ENCODE results near the gene FN3K.
"Not testable (repeated sequence)": the region's sequence is repeated elsewhere in the genome, so short reads cannot be mapped to it uniquely, and the experiment has no call there.

FN3K gene

DNA sequence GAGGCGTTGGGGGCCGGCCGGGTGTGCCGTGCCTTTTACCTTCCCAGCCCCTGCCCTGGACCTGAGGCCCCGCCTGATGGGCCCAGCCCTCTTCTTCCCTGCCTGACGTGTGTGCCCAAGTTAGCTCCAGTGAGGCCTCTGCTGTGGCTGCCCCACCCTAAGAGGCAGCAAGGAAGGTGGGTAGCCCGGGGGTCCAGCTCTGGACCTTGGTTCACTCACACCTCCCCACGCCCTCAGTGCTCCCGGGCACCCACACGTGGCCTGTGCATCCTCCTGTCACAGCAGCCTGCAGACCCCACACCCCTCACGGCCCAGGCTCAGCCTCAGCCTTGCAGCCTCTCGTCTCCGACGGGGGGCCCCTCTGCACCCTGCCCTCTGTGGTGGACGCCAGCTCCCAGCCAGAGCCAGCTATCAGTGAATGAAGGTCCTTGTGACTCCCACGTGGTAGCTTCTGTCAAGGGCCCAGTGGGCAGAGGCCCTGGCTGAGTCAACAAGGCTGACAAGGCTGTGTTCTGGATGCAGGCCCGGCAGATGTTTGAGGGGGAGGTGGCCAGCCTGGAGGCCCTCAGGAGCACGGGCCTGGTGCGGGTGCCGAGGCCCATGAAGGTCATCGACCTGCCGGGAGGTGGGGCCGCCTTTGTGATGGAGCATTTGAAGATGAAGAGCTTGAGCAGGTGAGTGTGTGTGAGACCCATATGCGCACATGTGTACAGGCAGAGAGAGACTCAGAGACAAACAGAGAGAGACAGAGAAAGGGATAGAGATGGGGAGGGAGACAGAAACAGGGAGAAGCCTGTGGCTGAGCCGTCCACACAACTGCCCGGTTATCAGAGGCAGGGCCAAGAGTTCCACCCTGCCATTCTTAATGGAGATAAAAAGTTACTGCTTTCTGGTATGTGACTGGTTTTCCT lies 2.8 kb downstream of the FN3K start:
- peak; percentile 98 for DNase-seq (ENCODE audit: low spot score)

DNA sequence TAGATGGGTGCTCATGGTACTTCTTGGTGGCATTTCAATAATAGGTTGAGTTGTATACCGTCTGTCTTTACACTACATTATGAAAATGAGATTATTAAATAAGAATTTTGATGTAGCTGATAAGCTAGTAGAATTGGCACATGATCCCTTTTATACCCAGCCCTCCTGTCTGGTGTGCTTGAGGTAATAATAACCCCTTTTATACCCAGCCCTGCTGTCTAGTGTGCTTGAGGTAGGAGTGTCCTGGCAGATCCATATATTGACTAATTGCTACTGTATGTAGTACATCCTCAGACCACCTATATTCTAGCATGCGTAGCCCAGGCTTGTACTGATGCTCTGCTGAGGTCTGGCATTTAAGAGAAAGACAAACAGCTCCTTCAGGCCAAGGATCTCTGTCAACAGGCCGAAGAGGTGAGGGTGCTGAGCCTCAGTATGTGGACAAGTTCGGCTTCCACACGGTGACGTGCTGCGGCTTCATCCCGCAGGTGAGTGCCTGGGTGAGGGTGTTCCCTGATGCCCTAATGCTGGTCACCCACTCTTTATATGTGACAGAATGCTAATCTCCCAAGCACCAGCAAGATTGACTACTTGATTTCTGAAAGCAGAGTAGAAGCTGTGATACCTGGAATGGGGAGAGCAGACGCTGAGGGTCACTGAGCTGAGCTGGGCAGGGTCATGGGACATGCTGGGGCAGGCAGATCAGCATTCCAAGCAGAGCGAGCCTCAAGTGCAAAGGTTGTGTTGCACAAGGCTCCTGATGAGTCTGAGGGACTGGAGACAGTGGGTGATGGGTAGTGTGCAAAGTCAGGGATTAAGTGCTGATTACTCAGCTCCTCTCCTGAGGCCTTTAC lies 5.7 kb downstream of the FN3K start:
- DNase-seq (ENCODE audit: low spot score) = no peak

DNA sequence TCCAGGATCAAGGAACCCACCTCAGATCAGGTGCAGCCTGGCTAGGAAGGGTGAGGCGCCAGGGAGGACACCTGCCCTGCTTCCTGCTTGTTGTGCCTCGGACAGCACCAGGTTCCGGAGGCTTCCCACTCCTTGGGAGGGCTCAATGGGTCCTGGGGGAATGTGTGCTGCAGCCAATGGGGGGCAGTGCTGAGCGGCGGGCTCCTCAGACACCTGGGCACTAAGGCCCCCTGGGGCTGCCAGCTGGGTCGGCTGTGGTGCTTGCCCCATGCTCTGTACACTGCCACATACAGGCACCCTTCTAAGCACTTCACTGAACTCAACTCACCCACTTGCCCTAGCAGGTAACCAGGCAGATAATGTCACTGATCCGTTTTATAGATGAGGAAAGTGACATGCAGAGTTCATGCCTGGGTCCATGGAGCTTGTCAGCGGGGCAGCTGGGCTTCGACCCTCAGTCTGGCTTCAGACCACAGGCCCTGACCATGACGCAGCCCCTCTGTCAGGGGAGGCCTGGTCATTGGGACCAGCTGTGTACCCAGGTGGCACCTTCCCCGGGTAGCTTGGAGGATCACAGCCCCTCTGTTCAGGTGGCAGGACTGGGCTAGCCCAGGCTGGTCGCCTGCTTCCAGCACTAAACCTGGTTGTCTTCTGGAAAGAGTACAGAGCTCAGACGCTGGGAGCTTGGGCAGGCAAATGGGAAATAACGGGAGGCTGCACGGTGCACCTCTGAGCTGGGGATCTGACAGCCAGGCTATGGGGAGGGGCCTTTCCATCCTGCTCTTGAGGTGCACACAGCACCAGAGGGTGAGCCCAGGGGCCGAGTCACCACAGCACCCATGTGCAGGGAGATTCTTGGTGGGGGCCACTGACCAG lies 8.2 kb downstream of the FN3K start:
- no peak for DNase-seq (ENCODE audit: low spot score)

DNA sequence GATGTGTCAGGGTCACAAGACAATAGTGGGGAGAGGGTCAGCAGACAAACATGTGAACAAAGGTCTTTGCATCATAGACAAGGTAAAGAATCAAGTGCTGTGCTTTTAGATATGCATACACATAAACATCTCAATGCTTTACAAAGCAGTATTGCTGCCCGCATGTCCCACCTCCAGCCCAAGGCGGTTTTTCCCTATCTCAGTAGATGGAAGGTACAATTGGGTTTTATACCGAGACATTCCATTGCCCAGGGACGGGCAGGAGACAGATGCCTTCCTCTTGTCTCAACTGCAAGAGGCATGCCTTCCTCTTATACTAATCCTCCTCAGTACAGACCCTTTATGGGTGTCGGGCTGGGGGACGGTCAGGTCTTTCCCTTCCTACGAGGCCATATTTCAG lies 9.3 kb downstream of the FN3K start:
- not testable (repeated sequence) for DNase-seq (ENCODE audit: low spot score)

DNA sequence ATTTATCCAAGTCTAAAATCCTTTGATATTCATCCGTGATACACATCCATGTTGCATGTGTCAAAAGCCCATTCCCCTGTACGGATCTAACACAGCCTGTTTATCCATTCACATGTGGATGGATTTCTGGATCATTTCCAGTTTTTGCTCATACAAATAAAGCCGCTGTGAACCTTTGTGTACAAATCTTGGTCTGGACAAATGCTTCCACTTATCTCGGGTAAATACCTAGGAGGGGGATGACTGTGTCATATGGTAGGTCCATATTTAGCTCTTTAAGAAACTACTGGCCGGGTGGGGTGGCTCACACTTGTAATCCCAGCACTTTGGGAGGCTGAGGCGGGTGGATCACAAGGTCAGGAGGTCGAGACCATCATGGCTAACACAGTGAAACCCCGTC lies 10.1 kb downstream of the FN3K start:
- DNase-seq (ENCODE audit: low spot score) = no peak

DNA sequence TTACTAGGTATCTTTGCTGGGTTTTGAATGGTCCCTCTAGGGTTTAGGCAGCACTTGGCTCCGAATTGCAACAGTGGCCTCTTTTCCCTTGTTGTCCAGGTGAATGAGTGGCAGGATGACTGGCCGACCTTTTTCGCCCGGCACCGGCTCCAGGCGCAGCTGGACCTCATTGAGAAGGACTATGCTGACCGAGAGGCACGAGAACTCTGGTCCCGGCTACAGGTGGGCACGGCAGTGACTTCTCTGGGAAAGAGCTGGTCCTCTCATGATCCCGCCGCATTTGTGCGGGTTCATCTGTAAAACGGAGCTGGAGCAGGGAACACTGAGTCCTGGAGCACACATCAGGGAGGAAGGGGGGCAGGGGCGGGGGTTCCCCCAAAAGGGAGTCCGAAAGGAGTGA lies 13.3 kb downstream of the FN3K start:
- no peak for DNase-seq (ENCODE audit: low spot score)

GRCh38 chr17:82750241-82750908 lies 15.0 kb downstream of the FN3K start:
- no peak for DNase-seq (ENCODE audit: low spot score)

- DNase-seq (ENCODE audit: low spot score) = peak; percentile 35
Measured at GRCh38 chr17:82751171-82751570, 15.8 kb downstream of the FN3K start.

DNA sequence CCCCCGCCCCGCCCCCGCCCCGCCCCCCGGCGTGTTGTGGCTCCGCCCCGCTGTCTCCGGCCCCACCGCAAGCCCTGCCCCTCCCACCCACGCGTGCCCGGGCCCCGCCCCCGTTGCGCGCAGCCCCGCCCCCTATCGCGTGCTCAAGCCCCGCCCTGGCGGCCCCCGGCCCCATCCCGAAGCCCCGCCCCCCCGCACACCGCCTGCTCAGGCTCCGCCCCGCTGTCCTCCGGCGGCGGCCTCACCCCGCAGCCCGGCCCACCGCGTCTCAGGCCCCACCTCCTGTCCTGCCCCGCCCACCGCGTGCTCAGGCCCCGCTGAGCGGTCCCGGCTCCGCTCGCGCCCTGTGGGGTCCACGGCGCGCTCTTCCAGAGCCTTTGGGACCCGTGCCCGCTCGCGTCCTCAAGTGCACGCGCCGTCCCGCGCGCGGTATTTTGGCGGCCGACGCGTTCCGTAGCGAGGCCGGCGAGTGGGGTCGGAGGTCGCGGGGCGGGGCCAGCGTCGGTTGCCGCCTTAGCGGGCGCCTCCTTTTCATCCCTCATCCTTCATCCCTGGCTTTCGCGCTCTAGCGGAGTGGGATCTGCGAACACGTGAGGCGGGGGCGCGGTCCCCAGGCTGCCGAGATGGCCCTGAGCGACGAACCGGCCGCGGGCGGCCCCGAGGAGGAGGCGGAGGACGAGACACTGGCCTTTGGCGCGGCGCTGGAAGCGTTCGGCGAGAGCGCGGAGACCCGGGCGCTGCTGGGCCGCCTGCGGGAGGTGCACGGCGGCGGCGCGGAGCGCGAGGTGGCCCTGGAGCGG lies 16.4 kb downstream of the FN3K start, which contains the start of gene TBCD:
TBCD (plus strand) TSS at position 495 of the 800 bp plus-strand sequence; CDS start at position 624, 129 bp downstream.
- peak; percentile 73 for DNase-seq (ENCODE audit: low spot score)

GRCh38 chr17:82752371-82753200 lies 17.2 kb downstream of the FN3K start:
- DNase-seq (ENCODE audit: low spot score) = no peak

GRCh38 chr17:82753201-82753464 lies 17.7 kb downstream of the FN3K start:
- no peak for DNase-seq (ENCODE audit: low spot score)

DNA sequence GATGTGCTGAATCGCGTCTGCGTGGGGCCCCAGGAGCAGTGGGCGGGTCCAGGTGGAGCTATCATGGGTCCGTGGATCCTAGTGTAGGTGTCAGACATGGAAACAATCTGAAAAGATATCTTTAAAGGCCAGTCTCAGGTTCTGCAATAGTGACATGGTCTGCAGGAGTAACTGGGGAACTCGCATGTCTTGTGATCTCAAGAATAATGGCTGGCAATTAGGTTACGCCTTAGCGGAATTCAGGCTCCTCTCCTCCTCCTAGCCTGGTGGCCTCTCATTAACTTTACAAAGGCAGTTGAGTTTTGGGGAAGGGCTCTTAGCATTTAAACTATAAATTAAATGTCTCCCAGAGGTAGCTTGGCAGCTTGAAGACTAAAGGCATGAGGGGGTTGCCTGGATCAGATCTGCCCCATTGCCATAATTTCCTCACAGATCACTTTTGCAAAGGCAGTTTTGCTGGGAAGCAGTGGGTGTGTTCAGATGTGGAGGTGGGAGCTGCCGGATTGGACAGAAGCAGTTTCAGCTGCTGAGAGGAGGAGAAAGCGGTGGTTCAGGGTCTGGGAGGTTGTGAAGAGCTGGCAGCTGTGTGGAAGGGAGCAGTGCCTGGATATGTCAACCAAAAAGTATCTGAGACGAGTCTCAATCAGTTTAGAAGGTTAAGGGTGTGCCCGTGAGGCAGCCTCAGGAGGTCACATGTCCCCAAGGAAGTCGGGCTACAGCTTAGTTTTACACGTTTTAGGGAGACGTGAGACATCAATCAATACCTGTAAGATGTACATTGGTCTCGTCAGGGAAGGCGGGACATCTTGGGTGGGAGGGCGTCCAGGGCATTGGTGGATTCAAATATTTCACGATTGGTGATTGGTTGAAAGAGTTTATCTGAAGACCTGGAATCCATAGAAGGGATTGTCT lies 19.1 kb downstream of the FN3K start:
- no peak for DNase-seq (ENCODE audit: low spot score)

GRCh38 chr17:82756166-82756565 lies 20.8 kb downstream of the FN3K start:
- no peak for DNase-seq (ENCODE audit: low spot score)

- no peak for DNase-seq (ENCODE audit: low spot score)
Measured at GRCh38 chr17:82765371-82765770, 30.0 kb downstream of the FN3K start.

DNA sequence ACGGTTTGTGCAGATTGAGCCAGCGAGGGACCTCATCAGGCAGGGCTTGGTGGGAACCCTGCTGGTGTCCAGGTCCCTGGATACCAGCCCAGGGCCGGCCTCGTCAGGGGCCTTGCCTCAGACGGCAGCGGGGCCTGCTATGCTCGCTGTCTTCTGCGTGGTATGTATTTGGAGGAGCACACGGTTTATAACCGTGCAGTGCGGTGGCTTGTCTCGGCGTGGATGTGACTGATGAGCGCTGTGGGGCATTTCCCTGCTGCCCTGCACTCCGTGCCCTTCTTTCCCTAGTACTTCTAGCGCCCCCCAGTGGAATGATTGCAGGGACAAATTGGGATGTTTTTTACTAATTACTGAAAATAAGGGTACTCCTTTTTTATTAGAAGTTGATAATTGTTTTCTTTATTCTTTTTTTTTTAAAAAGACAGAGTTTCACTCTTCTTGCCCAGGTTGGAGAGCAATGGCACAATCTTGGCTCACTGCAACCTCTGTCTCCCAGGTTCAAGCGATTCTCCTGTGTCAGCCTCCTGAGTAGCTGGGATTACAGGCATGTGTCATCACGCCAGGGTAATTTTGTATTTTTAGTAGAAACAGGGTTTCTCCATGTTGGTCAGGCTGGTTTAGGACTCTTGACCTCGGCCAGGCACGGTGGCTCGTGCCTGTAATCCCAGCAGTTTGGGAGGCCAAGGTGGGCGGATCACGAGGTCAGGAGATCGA lies 31.8 kb downstream of the FN3K start:
- peak; percentile 81 for DNase-seq (ENCODE audit: low spot score)

DNA sequence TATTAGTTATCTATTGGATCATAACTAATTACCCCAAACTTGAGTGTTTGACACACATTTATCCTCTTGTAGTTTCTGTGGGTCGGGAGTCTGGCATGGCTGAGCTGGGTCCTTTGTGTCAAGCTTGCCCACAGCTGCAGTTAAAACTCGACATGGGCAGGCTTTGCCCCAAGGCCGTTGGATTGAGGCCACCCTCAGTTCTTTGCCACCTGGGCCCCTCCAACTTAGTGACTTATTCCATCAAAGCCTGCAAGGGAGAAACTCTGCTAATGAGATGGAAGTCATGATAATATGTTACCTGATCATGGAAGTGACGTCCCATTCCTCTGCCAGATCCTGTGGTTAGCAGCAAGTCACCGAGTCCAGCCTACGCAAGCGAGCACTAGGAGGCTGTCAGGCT lies 33.6 kb downstream of the FN3K start:
- DNase-seq (ENCODE audit: low spot score) = no peak

GRCh38 chr17:82772026-82772425 lies 36.6 kb downstream of the FN3K start:
- DNase-seq (ENCODE audit: low spot score) = no peak

- DNase-seq (ENCODE audit: low spot score) = not testable (repeated sequence)
Measured at GRCh38 chr17:82774456-82774855, 39.0 kb downstream of the FN3K start.
